ENCODE data around the gene MYO1H.

The MYO1H gene

GRCh38 chr12:109440851-109441490 is 93.3 kb downstream of the MYO1H start:
- DNase-seq (ENCODE audit: low read depth, low spot score), result no peak

GRCh38 chr12:109443794-109444193 is 96.1 kb downstream of the MYO1H start:
- DNase-seq (ENCODE audit: low read depth, low spot score), result no peak
- H3K4me3 ChIP-seq (ENCODE audit: low read length), result no peak overlapping the region

More at GRCh38 chr12:109440851-109441490, 93.3 kb downstream of the MYO1H start:
- no peak overlapping the region for H3K4me3 ChIP-seq (ENCODE audit: low read length)

- no peak overlapping the region for H3K4me3 ChIP-seq (ENCODE audit: low read length)
- DNase-seq (ENCODE audit: low read depth, low spot score), result no peak
Measured at GRCh38 chr12:109444259-109444658, 96.6 kb downstream of the MYO1H start.

- no peak for DNase-seq (ENCODE audit: low read depth, low spot score)
- no peak overlapping the region for H3K4me3 ChIP-seq (ENCODE audit: low read length)
Measured at GRCh38 chr12:109445191-109445609, 97.5 kb downstream of the MYO1H start.

- no peak overlapping the region for H3K4me3 ChIP-seq (ENCODE audit: low read length)
- no peak for DNase-seq (ENCODE audit: low read depth, low spot score)
Measured at GRCh38 chr12:109446869-109447268, 99.2 kb downstream of the MYO1H start.

- H3K4me3 ChIP-seq (ENCODE audit: low read length), result no peak overlapping the region
- no peak for DNase-seq (ENCODE audit: low read depth, low spot score)
Measured at GRCh38 chr12:109447482-109447881, 99.8 kb downstream of the MYO1H start.

- no peak for DNase-seq (ENCODE audit: low read depth, low spot score)
- no peak overlapping the region for H3K4me3 ChIP-seq (ENCODE audit: low read length)
Measured at GRCh38 chr12:109448272-109448671, 100.6 kb downstream of the MYO1H start.

GRCh38 chr12:109448707-109449390 is 101.1 kb downstream of the MYO1H start:
- no peak for DNase-seq (ENCODE audit: low read depth, low spot score)
- no peak overlapping the region for H3K4me3 ChIP-seq (ENCODE audit: low read length)

GRCh38 chr12:109449845-109450532 is 102.3 kb downstream of the MYO1H start:
- no peak overlapping the region for H3K4me3 ChIP-seq (ENCODE audit: low read length)
- DNase-seq (ENCODE audit: low read depth, low spot score), result no peak

- no peak for DNase-seq (ENCODE audit: low read depth, low spot score)
- H3K4me3 ChIP-seq (ENCODE audit: low read length), result no peak overlapping the region
Measured at GRCh38 chr12:109450980-109451379, 103.3 kb downstream of the MYO1H start.

- no peak overlapping the region for H3K4me3 ChIP-seq (ENCODE audit: low read length)
- no peak for DNase-seq (ENCODE audit: low read depth, low spot score)
Measured at GRCh38 chr12:109451400-109451799, 103.7 kb downstream of the MYO1H start.

GRCh38 chr12:109452489-109452888 is 104.8 kb downstream of the MYO1H start:
- H3K4me3 ChIP-seq (ENCODE audit: low read length), result no peak overlapping the region
- DNase-seq (ENCODE audit: low read depth, low spot score), result no peak

- no peak overlapping the region for H3K4me3 ChIP-seq (ENCODE audit: low read length)
- no peak for DNase-seq (ENCODE audit: low read depth, low spot score)
Measured at GRCh38 chr12:109455706-109456105, 108.0 kb downstream of the MYO1H start.

GRCh38 chr12:109458086-109458485 is 110.4 kb downstream of the MYO1H start:
- no peak for DNase-seq (ENCODE audit: low read depth, low spot score)

GRCh38 chr12:109458771-109459208 is 111.1 kb downstream of the MYO1H start:
- DNase-seq (ENCODE audit: low read depth, low spot score), result no peak
- no peak overlapping the region for H3K4me3 ChIP-seq (ENCODE audit: low read length)

More at GRCh38 chr12:109458086-109458485, 110.4 kb downstream of the MYO1H start:
- H3K4me3 ChIP-seq (ENCODE audit: low read length), result no peak overlapping the region

- H3K4me3 ChIP-seq (ENCODE audit: low read length), result no peak overlapping the region
- DNase-seq (ENCODE audit: low read depth, low spot score), result no peak
Measured at GRCh38 chr12:109459247-109459646, 111.5 kb downstream of the MYO1H start.

- no peak overlapping the region for H3K4me3 ChIP-seq (ENCODE audit: low read length)
- DNase-seq (ENCODE audit: low read depth, low spot score), result no peak
Measured at GRCh38 chr12:109460538-109460937, 112.8 kb downstream of the MYO1H start.

GRCh38 chr12:109461049-109461845 is 113.5 kb downstream of the MYO1H start:
- no peak overlapping the region for H3K4me3 ChIP-seq (ENCODE audit: low read length)
- no peak for DNase-seq (ENCODE audit: low read depth, low spot score)
